SKM-1 (cell line): ENCODE data around the gene EEF1G.
"Not testable (repeated sequence)": the region's sequence is repeated elsewhere in the genome, so short reads cannot be mapped to it uniquely, and the experiment has no call there.

Source experiments
- DNase-seq: peaks from one replicate; lab custom pipeline; 2025; ENCODE audit not compliant: unreplicated experiment; lab: John Stamatoyannopoulos, UW

EEF1G gene

GRCh38 chr11:62556108-62556874 lies 17.4 kb downstream of the EEF1G start:
- peak; percentile 81 for DNase-seq

GRCh38 chr11:62555464-62556107 lies 18.1 kb downstream of the EEF1G start:
- DNase-seq: no peak

- DNase-seq: no peak
Observed at GRCh38 chr11:62554387-62555167, 19.1 kb downstream of the EEF1G start.

- no peak for DNase-seq
Observed at GRCh38 chr11:62553839-62554361, 19.8 kb downstream of the EEF1G start.

- peak; percentile 45 for DNase-seq
Observed at GRCh38 chr11:62553080-62553838, 20.4 kb downstream of the EEF1G start.

- no peak for DNase-seq
Observed at GRCh38 chr11:62552485-62553079, 21.1 kb downstream of the EEF1G start.

- DNase-seq: not testable (repeated sequence)
Observed at GRCh38 chr11:62550478-62550877, 23.2 kb downstream of the EEF1G start.

GRCh38 chr11:62548545-62549335 lies 25.0 kb downstream of the EEF1G start:
- DNase-seq: no peak

- DNase-seq: no peak
Observed at GRCh38 chr11:62547691-62548281, 25.9 kb downstream of the EEF1G start.

- no peak for DNase-seq
Observed at GRCh38 chr11:62546929-62547625, 26.6 kb downstream of the EEF1G start.

GRCh38 chr11:62546244-62546928 lies 27.3 kb downstream of the EEF1G start, which contains the start of gene AHNAK:
AHNAK (minus strand) TSS chr11:62546806; CDS start chr11:62536098, 10,708 bp downstream.
- no peak for DNase-seq

GRCh38 chr11:62545437-62546243 lies 28.1 kb downstream of the EEF1G start:
- DNase-seq: no peak

GRCh38 chr11:62544581-62545436 lies 28.9 kb downstream of the EEF1G start:
- no peak for DNase-seq

GRCh38 chr11:62543680-62544444 lies 29.8 kb downstream of the EEF1G start:
- DNase-seq: no peak

- DNase-seq: peak; percentile 31
Observed at GRCh38 chr11:62542750-62543567, 30.7 kb downstream of the EEF1G start.
